ENCODE data around the gene IL6ST. TPM values are rescaled to one million over a fixed set of nuclear protein-coding genes. Genes with fewer than 3 reads are reported as not detected.

The IL6ST gene
- total and polyA plus RNA-seq, 10 of the 15 experiments (the other 5 are each of a cell fraction or from before 2014, with no cell fraction given), result 1.5 to 139 (median 13.0) TPM

- TF ChIP-seq MTA2 (IDR thresholded peaks at IDR 0.05; ENCODE audit: low read depth) (0 out of 2 replicates have a peak, but pooled peaks have one; percentile 17), TCF7 (IDR thresholded peaks at IDR 0.05; ENCODE audit: borderline replicate concordance) (no peak)
Observed at GRCh38 chr5:55923177-55923771, 71.5 kb downstream of the IL6ST start (continued).

DNA sequence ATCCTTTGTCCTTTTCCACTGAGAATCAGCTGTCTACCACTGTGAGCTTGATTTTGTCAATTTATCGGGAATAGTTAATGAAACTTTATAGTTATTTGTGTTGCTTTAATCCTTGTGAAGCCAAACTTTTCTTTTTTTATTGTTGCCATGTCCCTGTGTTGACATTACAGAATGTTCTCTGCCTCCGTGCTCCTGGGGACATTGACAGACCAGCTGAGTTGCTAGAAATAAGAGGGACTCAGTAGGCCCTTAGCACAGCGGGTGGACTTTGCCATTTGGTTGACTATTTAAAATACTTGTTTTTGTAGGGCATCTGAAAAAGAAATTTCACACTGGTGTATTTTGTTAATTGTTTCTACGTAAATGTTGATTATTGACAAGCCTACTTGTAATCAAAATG, 73.1 kb downstream of the IL6ST start:
- no peak for FAIRE-seq
- H3K9ac ChIP-seq (ENCODE audit: control insufficient read depth, insufficient read depth, low read length), result no peak overlapping the region
- TF ChIP-seq NFIC (IDR thresholded peaks at IDR 0.05; ENCODE audit: low read depth, low read length) (no peak), FOS (IDR thresholded peaks at IDR 0.05; ENCODE audit: borderline replicate concordance, extremely low read depth, insufficient read length) (no peak), CHD1 (IDR thresholded peaks at IDR 0.05; ENCODE audit: low read depth, low read length) (no peak), SREBF1 (IDR thresholded peaks at IDR 0.05; ENCODE audit: low read length) (no peak), SUPT20H (IDR thresholded peaks at IDR 0.05; ENCODE audit: borderline replicate concordance, control insufficient read depth, low read depth, low read length) (no peak), RELA (IDR thresholded peaks at IDR 0.05; ENCODE audit: borderline replicate concordance, partially characterized antibody) (no peak), SRF (IDR thresholded peaks at IDR 0.05; ENCODE audit: low read depth in 2 of 2, low read length in 2 of 2) (no peak), ATF7 (IDR thresholded peaks at IDR 0.05; ENCODE audit: low read depth) (no peak), POLR2AphosphoS5 (IDR thresholded peaks at IDR 0.05; ENCODE audit: low read length) (no peak), SIX5 (IDR thresholded peaks at IDR 0.05; ENCODE audit: low read depth, low read length, severe bottlenecking) (no peak)
- TF ChIP-seq, protein P1, sequence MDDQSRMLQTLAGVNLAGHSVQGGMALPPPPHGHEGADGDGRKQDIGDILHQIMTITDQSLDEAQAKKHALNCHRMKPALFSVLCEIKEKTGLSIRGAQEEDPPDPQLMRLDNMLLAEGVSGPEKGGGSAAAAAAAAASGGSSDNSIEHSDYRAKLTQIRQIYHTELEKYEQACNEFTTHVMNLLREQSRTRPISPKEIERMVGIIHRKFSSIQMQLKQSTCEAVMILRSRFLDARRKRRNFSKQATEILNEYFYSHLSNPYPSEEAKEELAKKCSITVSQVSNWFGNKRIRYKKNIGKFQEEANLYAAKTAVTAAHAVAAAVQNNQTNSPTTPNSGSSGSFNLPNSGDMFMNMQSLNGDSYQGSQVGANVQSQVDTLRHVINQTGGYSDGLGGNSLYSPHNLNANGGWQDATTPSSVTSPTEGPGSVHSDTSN (IDR thresholded peaks at IDR 0.05; ENCODE audit: insufficient replicate concordance, low read depth, low read length), result no peak
- H3K9me3 ChIP-seq (replicated peaks; ENCODE audit: control insufficient read depth, insufficient read depth, low read length), result no peaks in the 10 kb centered on the region
- H3K4me1 ChIP-seq (ENCODE audit: control insufficient read depth, insufficient read depth, low read length), result peaks cover 17% of the 10 kb centered on the region
- no peak for ATAC-seq
- no peaks in the 10 kb centered on the region for H4K20me1 ChIP-seq (ENCODE audit: control insufficient read depth, insufficient read depth)
- ChIA-PET RAD21 (ENCODE audit: unreplicated experiment) (interaction anchor here (1.5 to 1.6 kb wide), 2 partner anchors 18 to 67 kb away, joined by 3 to 4 read pairs; no protein-coding TSS in a partner anchor), CTCF (interaction anchor here (1.0 to 6.7 kb wide), 2 partner anchors 15 to 23 kb away, joined by 3 to 49 read pairs; no protein-coding TSS in a partner anchor), SMC1A (ENCODE audit: uncharacterized antibody, unreplicated experiment) (interaction anchor here (0.6 to 2.2 kb wide), 3 partner anchors 14 to 230 kb away, joined by 3 to 9 read pairs (median 4); no protein-coding TSS in a partner anchor), POLR2A (no interaction called here)
- in situ Hi-C loops (cut with MboI) (no loop called here), intact Hi-C loops (cut with micrococcal nuclease; ENCODE audit: unreplicated experiment) (no loop called here)
- no TSS peak for BruUV-seq (replicated peaks)
- no peak overlapping the region for H3K4me2 ChIP-seq (ENCODE audit: control insufficient read depth, insufficient read depth)
- H3K4me3 ChIP-seq, result no peak overlapping the region
- H3K27me3 ChIP-seq (replicated peaks in 1 of 2; ENCODE audit: control insufficient read depth in 2 of 2, insufficient read depth in 2 of 2, low read length in 1 of 2), result no peaks in the 10 kb centered on the region
- H2AFZ ChIP-seq (ENCODE audit: control insufficient read depth, low read depth, low read length), result no peak overlapping the region
- H3K27ac ChIP-seq (ENCODE audit: control insufficient read depth, insufficient read depth), result no peak overlapping the region
- no peaks in the 10 kb centered on the region for H3K36me3 ChIP-seq (ENCODE audit: control insufficient read depth in 2 of 2, insufficient read depth in 2 of 2, low read length in 1 of 2)
- no peaks in the 10 kb centered on the region for H3K79me2 ChIP-seq (ENCODE audit: control insufficient read depth, insufficient read depth, low read length)
- 85% methylated on average over 4 of the region's 4 CpGs for WGBS (ENCODE audit: insufficient coverage, insufficient replicate concordance, low lambda C conversion rate, missing lambda C conversion rate)
- no peak for DNase-seq (ENCODE audit: low read depth, low spot score)
